ENCODE data around the gene ATOH8.

Gene ATOH8

DNA sequence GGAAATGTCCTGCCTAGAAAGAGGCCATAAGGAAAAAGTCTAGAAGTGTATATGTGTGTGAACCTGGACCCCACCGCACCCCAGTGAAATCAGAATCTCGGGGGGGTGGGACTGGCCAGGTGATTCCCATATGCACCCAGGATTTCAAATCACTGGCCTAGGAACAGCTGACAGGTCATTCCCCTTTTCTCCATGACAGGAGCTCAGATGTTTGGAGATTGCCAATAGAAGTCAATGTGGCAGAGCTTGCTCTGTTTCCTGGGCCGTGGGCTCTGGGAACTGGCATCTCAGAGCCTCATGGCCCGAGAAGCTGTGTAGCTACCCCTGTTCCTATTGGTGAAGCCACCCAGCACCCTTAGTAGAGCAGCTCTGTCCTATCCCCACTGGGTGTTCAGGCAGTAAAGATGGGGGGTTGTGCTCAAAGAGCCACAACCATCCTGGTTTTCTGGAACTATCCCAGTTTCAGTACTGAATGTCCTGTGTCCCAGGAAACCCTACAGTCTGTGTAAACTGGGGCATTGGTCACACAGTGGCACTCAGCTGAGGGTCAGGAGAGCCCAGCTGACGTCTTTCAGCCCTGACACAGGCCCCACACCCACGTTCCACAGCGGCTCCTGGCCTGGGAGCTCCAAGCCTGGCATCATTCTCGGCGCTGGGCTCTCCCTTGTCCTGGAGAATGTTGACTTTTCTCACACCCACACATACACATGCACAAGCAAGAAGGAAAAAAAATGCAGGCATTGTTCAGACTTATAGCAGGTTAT, 40.8 kb upstream of the ATOH8 start:
- TF ChIP-seq GATA3 (IDR thresholded peaks at IDR 0.05; ENCODE audit: low read depth, low read length): no peak
- no peak for TF ChIP-seq GATA2 (IDR thresholded peaks at IDR 0.05; ENCODE audit: low read depth, low read length)

DNA sequence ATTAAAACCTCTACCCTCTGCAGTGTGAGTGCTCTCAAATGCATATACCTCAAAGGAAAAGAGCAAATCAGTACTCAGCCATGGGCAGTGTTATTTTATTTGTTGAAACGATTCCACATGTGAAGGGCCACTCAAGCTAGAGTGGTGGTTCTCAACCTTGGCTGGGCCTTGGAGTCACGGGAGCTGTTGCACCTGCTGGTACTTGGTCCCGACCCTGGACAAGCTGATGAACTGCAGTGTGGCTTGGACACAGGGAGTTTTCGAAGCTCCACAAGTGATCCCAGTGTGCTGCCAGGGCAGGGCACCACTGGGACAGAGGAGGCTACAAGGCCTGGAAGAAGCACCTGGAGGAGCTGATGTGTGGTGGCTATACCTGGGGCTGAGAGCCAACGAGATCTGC, 40.0 kb upstream of the ATOH8 start:
- TF ChIP-seq GATA3 (IDR thresholded peaks at IDR 0.05; ENCODE audit: low read depth, low read length) (no peak), GATA2 (IDR thresholded peaks at IDR 0.05; ENCODE audit: low read depth, low read length) (no peak)

DNA sequence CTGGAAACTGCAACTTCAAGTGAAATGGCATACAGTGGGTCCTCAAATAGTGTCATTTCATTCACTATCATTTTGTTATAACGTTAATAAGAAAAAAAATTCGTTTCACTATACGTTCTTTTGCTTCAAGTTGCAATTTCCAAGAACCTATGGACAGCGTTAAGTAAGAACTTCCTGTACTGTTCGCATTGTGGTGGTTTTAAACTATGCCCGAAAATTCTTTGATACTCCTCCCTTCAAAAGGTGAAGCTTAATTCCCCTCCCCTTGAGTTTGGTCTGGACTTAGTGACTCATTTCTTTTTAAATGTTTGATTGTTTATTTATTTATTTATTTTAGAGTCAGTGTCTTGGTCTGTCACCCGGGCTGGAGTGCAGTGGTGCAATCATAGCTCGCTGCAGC, 39.0 kb upstream of the ATOH8 start:
- TF ChIP-seq GATA3 (IDR thresholded peaks at IDR 0.05; ENCODE audit: low read depth, low read length) (no peak), GATA2 (IDR thresholded peaks at IDR 0.05; ENCODE audit: low read depth, low read length) (no peak)

DNA sequence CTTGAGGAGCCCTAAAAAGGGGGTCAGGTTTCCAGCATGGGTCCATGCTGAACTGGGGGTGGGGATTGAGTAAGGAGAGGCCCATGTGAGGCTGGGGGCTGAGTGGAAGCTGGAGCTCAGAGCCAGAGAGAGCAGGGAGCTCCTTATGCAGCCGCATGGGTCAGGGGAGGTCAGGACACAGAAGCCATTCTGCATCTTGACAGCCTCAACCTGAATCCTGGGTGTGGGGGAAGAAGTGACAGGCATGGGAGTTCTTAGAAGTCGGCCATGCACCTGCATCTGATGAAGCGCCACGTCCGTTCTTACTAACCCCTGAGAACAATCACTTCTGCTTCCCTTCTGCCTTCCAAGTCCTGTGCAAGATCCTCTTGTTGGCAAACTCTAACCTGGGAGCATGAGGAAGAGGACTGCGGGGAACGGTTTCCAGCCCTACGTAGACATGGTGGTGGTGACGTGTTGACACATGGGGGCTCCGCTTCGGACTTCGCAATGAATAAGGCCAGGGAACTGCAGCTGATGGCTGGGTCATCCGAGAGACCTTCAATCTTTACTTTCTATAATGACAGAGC, 37.4 kb upstream of the ATOH8 start:
- no peak for TF ChIP-seq GATA2 (IDR thresholded peaks at IDR 0.05; ENCODE audit: low read depth, low read length)

GRCh38 chr2:85717308-85718008, 36.3 kb upstream of the ATOH8 start:
- TF ChIP-seq GATA3 (IDR thresholded peaks at IDR 0.05; ENCODE audit: low read depth, low read length) (peak; percentile 87), GATA2 (IDR thresholded peaks at IDR 0.05; ENCODE audit: low read depth, low read length) (peak; percentile 96)

DNA sequence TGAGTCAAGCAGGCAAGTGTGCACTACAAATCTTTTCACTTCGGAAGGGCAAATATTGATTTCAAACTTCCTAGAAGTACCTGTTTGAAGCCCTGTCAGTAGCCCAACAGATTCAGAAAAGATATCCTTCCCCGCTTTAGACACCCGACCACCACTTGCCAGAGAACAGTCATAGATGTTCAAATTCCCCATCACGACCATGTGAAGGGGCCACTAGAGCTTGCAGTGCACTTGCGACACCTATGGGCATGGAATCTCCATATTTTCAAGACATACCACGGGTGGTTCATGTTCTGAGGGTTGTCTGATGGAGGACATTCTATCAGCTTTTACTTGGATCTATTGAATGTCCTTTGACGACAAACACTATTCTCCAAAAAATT, 35.8 kb upstream of the ATOH8 start:
- TF ChIP-seq GATA2 (IDR thresholded peaks at IDR 0.05; ENCODE audit: low read depth, low read length) (no peak), GATA3 (IDR thresholded peaks at IDR 0.05; ENCODE audit: low read depth, low read length) (no peak)

DNA sequence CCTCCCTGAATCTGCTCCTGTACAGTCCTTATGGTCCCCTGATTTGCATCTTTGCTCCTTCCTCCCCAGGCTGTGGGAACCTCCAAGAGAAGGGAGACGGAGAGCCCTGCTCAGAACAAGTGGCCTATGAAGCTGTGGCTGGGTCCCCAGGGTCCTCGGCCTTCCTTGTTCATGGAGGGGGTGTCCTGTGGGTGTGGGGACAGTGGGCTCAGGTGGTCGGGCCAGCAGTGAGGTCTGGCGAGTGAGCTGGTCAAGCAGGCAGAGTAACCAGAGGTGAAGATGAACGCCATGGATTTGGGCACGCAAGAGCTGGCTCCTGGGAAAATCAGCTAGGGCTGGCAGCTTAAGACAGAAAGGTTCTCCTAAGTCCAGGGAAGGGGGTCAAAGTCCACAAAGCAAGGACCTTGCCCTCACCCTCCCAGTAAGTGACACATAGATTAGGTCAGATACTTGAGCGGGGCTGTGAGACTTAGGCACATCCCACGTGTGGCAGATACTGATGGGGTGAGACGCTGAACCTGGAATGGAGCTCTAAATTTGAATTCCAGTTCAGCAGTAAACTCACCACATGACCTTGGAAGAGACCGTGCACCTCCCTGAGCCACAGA, 34.8 kb upstream of the ATOH8 start:
- TF ChIP-seq GATA2 (IDR thresholded peaks at IDR 0.05; ENCODE audit: low read depth, low read length): no peak
- TF ChIP-seq GATA3 (IDR thresholded peaks at IDR 0.05; ENCODE audit: low read depth, low read length): no peak

DNA sequence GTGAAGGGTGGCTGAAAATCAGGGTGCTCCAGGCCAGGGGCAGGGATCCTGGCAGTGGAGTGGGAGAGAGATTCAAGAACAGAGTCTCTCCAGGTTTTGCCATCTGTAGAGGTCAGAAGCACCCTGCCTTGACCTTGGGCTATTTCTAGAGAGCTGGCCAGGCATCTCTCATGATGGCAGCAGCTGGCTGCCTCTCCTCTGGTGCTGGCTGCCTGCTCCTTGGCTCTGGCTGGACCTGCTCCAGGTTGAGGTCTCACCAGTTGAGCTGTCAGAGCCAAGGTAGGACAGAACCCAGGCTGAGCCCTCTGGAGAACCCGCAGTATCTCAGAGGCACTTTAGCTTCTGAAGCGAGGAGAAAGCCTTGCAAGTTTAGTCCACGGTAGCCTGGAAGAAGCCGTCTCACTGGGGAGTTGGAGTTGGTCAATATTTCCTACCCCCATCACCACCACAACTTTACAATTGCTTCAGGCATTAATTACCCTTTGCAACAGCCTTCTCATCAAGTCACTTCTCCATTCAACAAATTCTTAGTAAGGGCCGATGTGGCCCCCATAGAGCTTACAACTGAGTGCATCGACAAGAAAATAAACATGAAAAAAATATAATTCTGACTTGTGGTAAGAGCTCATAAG, 34.1 kb upstream of the ATOH8 start:
- no peak for TF ChIP-seq GATA2 (IDR thresholded peaks at IDR 0.05; ENCODE audit: low read depth, low read length)

DNA sequence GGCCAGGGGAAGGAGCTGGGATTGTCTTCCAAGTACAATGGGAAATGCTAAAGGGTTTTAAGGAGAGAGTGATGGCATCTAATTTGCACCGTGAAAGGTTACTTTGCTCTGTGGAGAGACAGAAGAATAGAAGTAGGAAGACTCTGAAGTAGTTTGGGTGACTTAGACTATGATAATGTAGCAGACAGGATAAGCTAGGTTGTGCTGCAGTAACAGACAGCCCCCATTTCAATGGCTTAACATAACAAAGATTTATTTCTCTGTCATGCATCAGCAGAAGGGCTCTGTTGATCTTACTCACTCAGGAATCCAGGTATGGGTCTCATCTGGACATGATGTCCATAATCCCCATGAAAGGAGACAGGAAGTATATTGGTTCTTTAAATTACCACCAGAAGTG, 33.3 kb upstream of the ATOH8 start:
- TF ChIP-seq GATA3 (IDR thresholded peaks at IDR 0.05; ENCODE audit: low read depth, low read length): no peak
- TF ChIP-seq GATA2 (IDR thresholded peaks at IDR 0.05; ENCODE audit: low read depth, low read length): no peak

DNA sequence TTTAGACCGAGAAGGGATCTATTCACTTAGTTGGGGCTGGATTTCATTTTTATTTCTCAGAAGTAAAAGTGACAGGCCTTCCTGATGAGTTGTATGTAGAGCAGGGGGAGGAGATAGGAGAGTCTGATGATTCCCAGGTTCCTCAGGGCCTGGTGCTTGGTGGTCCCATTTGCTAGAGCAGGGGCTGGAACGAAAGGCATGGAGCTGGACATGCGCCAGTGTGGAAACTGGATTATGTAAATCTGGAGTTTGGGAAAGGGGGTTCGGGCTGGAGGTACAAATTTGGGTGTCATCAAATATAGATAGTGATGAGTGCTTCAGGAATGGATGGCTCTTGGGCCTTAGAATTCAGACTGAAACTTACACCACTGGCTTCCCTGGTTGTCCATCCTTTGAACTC, 32.1 kb upstream of the ATOH8 start:
- no peak for TF ChIP-seq GATA2 (IDR thresholded peaks at IDR 0.05; ENCODE audit: low read depth, low read length)

DNA sequence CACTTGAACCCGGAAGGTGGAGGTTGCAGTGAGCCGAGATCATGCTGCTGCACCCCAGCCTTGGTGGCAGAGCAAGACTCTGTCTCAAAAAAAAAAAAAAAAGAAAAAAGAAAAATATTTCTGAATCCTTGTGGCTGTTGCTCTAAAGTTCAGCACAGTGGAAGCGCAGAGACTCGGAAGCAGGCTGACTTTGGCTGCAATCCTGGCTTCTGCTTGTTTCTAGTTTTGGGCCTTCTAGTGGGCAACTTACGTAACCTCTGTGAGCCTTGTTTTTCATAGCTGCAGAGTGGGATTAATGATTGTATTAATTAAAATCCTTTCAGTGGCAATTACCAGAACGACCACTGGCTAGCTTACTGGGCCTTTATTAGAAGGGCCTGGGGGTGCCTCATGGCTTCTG, 31.3 kb upstream of the ATOH8 start:
- TF ChIP-seq GATA3 (IDR thresholded peaks at IDR 0.05; ENCODE audit: low read depth, low read length) (no peak), GATA2 (IDR thresholded peaks at IDR 0.05; ENCODE audit: low read depth, low read length) (no peak)

DNA sequence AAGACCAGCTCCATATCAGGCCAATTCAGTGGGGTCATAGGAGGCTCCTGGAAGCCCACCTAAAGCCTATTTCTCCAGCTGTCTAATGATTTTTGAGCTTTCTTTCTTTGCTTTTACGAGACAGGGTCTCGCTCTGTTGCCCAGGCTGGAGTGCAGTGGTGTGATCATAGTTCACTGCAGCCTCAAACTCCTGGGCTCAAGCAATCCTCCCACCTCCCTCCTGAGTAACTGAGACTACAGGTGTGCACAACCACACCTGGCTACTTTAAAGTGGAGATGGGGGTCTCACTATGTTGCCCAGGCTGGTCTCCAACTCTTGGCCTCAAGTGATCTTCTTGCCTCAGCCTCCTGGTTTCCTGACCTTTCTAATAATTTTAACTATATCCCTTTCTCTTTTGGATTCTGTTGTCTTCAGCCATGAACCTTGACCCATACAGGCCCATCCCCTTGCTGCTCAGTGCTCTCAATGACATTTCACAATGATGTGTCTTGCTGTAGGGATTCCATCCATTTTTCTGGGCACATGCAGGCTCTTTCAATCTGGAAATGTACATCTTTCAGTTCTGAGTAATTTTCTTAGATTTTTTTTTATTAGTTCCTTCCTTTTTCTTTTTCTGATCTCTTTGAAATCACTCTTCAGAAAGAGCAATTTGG, 30.0 kb upstream of the ATOH8 start:
- TF ChIP-seq GATA3 (IDR thresholded peaks at IDR 0.05; ENCODE audit: low read depth, low read length) (no peak), GATA2 (IDR thresholded peaks at IDR 0.05; ENCODE audit: low read depth, low read length) (no peak)

DNA sequence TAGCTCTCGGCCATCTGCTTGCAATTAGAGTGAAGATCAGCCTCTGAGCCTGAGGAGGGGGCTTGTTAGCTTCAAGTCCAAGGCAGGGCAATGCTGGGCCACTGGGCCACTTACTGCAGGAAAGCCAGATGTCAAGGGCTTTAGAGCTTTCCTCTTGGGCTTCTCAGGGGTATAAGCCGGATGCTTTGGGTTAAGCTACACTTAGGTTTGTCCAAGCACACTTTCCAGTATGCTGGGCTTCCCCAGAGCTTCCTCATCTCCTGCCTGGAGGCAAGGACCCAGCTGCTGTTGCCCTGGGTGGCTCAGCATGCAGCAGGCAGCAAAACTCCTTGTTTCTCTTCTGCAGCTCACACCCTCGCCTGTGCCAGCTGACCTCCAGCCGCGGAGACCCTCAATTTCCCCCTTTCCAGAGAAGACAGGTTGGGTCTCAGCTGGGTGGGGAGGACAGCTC, 29.0 kb upstream of the ATOH8 start:
- TF ChIP-seq GATA2 (IDR thresholded peaks at IDR 0.05; ENCODE audit: low read depth, low read length) (no peak), GATA3 (IDR thresholded peaks at IDR 0.05; ENCODE audit: low read depth, low read length) (no peak)

DNA sequence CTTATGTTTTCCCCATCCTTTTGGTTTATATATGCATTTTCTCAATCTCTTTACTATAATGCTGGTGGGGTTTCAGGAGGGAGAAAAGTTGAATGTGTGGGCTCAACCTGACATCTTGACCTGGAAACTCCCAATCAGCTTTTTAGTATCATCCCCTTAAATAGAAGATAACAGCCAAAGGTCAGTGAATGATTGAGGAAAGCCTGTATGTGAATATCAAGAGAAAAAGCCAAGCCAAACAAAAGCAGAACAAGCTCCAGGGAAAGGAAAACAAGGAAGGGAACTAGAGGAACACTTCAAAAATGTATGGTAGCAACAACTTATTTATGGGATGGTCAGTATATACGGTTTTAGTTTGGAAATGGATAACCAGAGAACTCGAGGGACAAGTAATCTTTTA, 28.3 kb upstream of the ATOH8 start:
- no peak for TF ChIP-seq GATA3 (IDR thresholded peaks at IDR 0.05; ENCODE audit: low read depth, low read length)
- TF ChIP-seq GATA2 (IDR thresholded peaks at IDR 0.05; ENCODE audit: low read depth, low read length): no peak

All from SH-SY5Y (cell line).